T-helper 1 cell treated with Interleukin-12 subunit alpha and Interleukin-12 subunit beta and Interleukin-4 antibody, amounts not matched to agents 30 ng/mL and 1 ng/mL, for 36 hours (primary cell): Measurements from ENCODE around the gene XAGE2. TPM values are rescaled to one million over a fixed set of nuclear protein-coding genes. Genes with fewer than 3 reads are reported as not detected.

Experiments used
- intact Hi-C: fragments of 100-400 bp; cut with micrococcal nuclease; formaldehyde crosslinking; loops from one replicate; pipeline ENCODE4 v1.15.1; 2024
- total RNA-seq: library from RNA; stranded (reverse); gene quantifications from 2 replicates; pipeline ENCODE4 v1.2.3, GENCODE V29; 2022

XAGE2 gene
- total RNA-seq, 1 donor from 2014 or later: not detected

DNA sequence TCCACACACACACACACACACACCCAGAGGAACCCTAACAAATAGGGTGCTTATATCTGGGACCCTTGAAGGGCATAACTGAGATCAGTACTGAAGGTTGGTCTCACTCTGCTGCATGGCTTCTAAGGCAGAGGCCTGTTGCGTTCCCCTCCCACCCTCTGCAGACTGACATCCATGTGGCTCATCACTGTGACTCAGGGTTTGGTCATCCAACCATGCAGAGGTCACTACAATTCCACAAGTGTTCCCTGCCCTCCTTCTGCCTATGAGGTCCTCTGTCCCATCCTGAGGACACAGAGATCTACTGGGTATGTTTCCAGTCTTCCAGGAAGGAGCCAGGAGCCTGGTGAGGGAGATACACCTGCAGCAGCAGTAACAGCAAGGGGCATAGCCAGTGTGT is 55.8 kb downstream of the XAGE2 start:
- intact Hi-C loops: no loop called here

Other genes starting within 250 kb of the XAGE2 start
- not detected in 2 replicates for gene MAGED4, start 184.1 kb upstream of the XAGE2 start, total RNA-seq
- gene XAGE1A, start 126.8 kb downstream of the XAGE2 start, total RNA-seq: not detected in 2 replicates
- gene XAGE1B, start 148.0 kb downstream of the XAGE2 start, total RNA-seq: not detected in 2 replicates